Omental fat pad (tissue), 4 donors: ENCODE data around the gene TXNDC16. TPM values are rescaled to one million over a fixed set of nuclear protein-coding genes. Genes with fewer than 3 reads are reported as not detected.

Experiments
- ATAC-seq: fragments of 150-250 bp; one replicate; pipeline ENCODE4 v1.9.1; 2016; ENCODE audit warnings: mild to moderate bottlenecking, moderate library complexity; ENCODE audit not compliant: low FRiP score
- DNase-seq: peaks from one replicate; pipeline ENCODE4 v3.0.0-alpha.2; 2019; ENCODE audit warnings: low spot score
- CTCF ChIP-seq, 3 donors: fragments of 450-650 bp; IDR thresholded peaks; one replicate each; pipeline ENCODE4 v1.5.1; 2016 to 2017; ENCODE audit warnings: antibody characterized with exemption in 3 of 3, mild to moderate bottlenecking in 3 of 3, moderate library complexity in 2 of 3
- total RNA-seq, 4 donors: library from RNA; depleted of rRNA; stranded (reverse); fragments of >200 nt; gene quantifications; one replicate each; pipeline ENCODE4 v1.1.0, GENCODE V29; 2016

TXNDC16 gene
- total RNA-seq, 4 donors from 2014 or later: 5.2 to 9.5 (median 6.7) TPM

GRCh38 chr14:52545584-52546317, 6.6 kb downstream of the TXNDC16 start:
- no peak for TF ChIP-seq CTCF (IDR thresholded peaks at IDR 0.05)
- DNase-seq (no peak), ATAC-seq (no peak)

- DNase-seq: no peak
- TF ChIP-seq CTCF (IDR thresholded peaks at IDR 0.05): no peak
- ATAC-seq: no peak
Measured at GRCh38 chr14:52538623-52539022, 13.7 kb downstream of the TXNDC16 start.

DNA sequence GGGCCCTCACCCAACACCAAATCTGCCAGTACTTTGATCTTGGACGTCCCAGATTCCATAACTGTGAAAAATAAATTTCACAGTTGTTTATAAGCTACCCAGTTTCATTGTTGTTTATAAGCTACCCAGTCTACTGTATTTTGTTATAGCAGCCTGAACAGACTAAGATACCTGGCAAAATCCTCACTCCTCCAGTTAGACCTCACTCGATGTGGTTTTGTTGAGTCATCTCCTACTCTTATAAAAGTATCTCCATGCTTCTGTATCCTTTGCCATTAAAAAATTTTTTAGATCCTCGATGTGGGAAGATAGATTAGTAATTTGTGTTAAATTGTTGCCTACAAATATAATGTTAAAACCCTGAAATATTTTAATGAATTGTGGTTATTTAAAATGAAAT, 16.0 kb downstream of the TXNDC16 start:
- ATAC-seq: no peak
- TF ChIP-seq CTCF (IDR thresholded peaks at IDR 0.05): no peak
- DNase-seq: no peak

- ATAC-seq (no peak), DNase-seq (no peak)
- no peak for TF ChIP-seq CTCF (IDR thresholded peaks at IDR 0.05)
Measured at GRCh38 chr14:52531481-52531880, 20.8 kb downstream of the TXNDC16 start.

DNA sequence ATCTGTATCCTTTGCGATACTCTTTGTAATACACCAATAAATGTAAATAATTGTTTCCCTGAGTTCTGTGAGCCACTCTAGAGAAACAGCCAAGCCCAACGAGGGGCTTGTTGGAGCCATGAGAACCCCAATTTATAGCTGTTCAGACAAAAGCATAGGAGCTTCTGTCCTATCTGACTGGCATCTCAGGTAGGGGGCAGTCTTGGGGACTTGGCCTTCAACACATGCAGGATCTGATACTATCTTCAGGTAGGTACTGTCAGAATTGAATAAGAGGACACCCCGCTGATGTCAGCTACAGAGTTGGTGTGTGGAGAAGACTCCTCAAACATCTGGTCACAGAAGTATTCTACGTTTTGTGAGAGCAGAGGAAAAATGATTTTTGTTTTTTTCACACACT, 25.3 kb downstream of the TXNDC16 start:
- TF ChIP-seq CTCF (IDR thresholded peaks at IDR 0.05): no peak
- DNase-seq: no peak
- ATAC-seq: no peak

DNA sequence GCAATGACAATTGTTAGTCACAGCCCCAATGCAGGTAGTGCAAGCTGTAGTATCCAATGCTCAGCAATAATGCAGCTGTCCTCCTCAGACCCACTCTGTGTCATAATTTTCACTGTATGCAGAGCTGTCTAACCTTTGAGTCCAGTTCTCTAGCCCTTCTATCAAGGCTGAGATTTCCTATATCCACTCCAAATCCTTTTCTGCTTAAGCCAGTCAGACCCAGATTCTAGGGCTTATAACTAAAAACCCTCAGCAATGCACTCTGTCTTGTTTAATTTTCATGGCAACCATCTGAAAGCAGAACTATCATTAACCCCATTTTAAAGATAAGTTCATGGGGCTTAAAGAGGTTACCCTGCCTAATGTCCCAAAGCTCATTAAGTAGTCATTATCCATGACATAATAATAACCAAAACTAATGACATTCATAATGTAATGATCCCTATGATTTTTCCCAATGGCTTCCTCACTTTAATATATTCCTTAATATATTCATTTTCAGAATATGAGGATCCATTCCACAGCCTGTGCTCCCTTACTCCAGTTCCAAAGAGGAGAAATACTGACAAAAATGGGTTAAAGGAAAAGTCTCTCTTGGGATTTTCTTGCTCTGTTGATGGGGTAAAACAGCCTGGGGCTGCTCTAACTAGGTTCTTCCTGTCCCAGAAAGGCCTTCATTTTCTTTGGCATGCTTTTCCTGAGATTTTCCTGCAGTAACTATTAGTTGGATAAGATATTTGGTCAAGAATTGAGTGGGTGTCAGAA, 29.5 kb downstream of the TXNDC16 start:
- DNase-seq (no peak), ATAC-seq (no peak)
- TF ChIP-seq CTCF (IDR thresholded peaks at IDR 0.05): no peak

GRCh38 chr14:52522033-52522432, 30.3 kb downstream of the TXNDC16 start:
- DNase-seq: no peak
- ATAC-seq: no peak
- no peak for TF ChIP-seq CTCF (IDR thresholded peaks at IDR 0.05)
